ENCODE results near the gene LYRM1. TPM values are rescaled to one million over a fixed set of nuclear protein-coding genes. Genes with fewer than 3 reads are reported as not detected.

Gene LYRM1
- total and polyA plus RNA-seq, 2 of the 4 experiments (the other 2 are of a cell fraction) = 19.0 to 35.0 TPM

DNA sequence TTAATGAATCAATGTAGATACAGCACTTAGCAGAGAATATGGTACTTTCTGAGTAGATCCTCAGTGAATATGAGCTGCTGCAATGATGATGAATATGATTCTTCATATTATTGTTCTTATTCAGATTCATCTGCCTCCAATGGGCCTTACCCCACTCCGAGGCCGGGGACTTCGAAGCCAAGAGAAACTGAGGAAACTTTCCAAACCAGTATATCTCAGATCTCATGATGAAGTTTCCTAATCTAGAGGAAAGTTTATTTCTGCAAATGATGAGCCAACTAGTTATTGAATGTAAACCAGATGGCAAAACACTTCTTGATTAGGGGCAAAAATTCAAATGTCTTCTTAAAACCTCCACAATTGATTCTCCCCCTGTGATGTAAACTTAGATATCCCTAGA is 23.3 kb downstream of the LYRM1 start:
- no peak overlapping the region for H3K14ac ChIP-seq (replicated peaks; ENCODE audit: low read depth, low read length)
- ChIA-PET CTCF (no interaction called here), POLR2A (ENCODE audit: unreplicated experiment) (no interaction called here)
- H2AK9ac ChIP-seq (replicated peaks; ENCODE audit: low read depth, low read length, poor library complexity) = no peak overlapping the region
- dilution Hi-C loops (cut with HindIII; ENCODE audit: low sequenced_read_pairs, unreplicated experiment) (no loop called here), in situ Hi-C loops (cut with MboI; ENCODE audit: low sequenced_read_pairs) (no loop called here), intact Hi-C loops (cut with micrococcal nuclease) (no loop called here)
- no peak overlapping the region for H2AFZ ChIP-seq (replicated peaks; ENCODE audit: low read length, poor library complexity)
- H2AK5ac ChIP-seq (ENCODE audit: low read depth, low read length) = no peak overlapping the region
- peaks cover 7% of the 10 kb centered on the region for H3K36me3 ChIP-seq (ENCODE audit: control insufficient read depth, insufficient read depth, low read length)
- no peak overlapping the region for H2BK15ac ChIP-seq (ENCODE audit: low read depth, low read length)
- no peak overlapping the region for H3K9ac ChIP-seq (ENCODE audit: low read depth, low read length)
- no peaks in the 10 kb centered on the region for H3K27me3 ChIP-seq (ENCODE audit: control insufficient read depth, insufficient read depth, low read length)
- no peaks in the 10 kb centered on the region for H3K9me3 ChIP-seq (ENCODE audit: control insufficient read depth, insufficient read depth, low read length)
- no peak overlapping the region for H2BK120ac ChIP-seq (ENCODE audit: low read depth, low read length)
- H3K56ac ChIP-seq (ENCODE audit: extremely low read depth, insufficient read depth, low read length) = no peak overlapping the region
- H4K91ac ChIP-seq (ENCODE audit: insufficient read depth, low read depth, low read length) = no peak overlapping the region
- DNase-seq (no peak), ATAC-seq (ENCODE audit: low read depth) (no peak)
- no peak overlapping the region for H3K4ac ChIP-seq (ENCODE audit: low read depth, low read length)
- TF ChIP-seq, protein P1, sequence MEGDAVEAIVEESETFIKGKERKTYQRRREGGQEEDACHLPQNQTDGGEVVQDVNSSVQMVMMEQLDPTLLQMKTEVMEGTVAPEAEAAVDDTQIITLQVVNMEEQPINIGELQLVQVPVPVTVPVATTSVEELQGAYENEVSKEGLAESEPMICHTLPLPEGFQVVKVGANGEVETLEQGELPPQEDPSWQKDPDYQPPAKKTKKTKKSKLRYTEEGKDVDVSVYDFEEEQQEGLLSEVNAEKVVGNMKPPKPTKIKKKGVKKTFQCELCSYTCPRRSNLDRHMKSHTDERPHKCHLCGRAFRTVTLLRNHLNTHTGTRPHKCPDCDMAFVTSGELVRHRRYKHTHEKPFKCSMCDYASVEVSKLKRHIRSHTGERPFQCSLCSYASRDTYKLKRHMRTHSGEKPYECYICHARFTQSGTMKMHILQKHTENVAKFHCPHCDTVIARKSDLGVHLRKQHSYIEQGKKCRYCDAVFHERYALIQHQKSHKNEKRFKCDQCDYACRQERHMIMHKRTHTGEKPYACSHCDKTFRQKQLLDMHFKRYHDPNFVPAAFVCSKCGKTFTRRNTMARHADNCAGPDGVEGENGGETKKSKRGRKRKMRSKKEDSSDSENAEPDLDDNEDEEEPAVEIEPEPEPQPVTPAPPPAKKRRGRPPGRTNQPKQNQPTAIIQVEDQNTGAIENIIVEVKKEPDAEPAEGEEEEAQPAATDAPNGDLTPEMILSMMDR (conservative IDR thresholded peaks at IDR 0.05; ENCODE audit: low read depth, low read length) = no peak
- TF ChIP-seq MXI1 (IDR thresholded peaks at IDR 0.05; ENCODE audit: borderline replicate concordance, low read depth, low read length) (no peak), MAZ (IDR thresholded peaks at IDR 0.05; ENCODE audit: borderline replicate concordance, low read depth, low read length) (no peak), BHLHE40 (IDR thresholded peaks at IDR 0.05; ENCODE audit: low read depth, low read length) (no peak), RCOR1 (IDR thresholded peaks at IDR 0.05; ENCODE audit: insufficient replicate concordance, low read length) (no peak), NFE2L2 (IDR thresholded peaks at IDR 0.05; ENCODE audit: low read depth, low read length) (no peak), CHD1 (IDR thresholded peaks at IDR 0.05; ENCODE audit: low read depth, low read length) (no peak), SMC3 (IDR thresholded peaks at IDR 0.05; ENCODE audit: low read depth, low read length) (no peak), MAFK (IDR thresholded peaks at IDR 0.05; ENCODE audit: low read depth, low read length) (no peak), CEBPB (IDR thresholded peaks at IDR 0.05; ENCODE audit: low read depth, low read length) (no peak), FOS (IDR thresholded peaks at IDR 0.05; ENCODE audit: low read depth, low read length) (no peak), POLR2A (IDR thresholded peaks at IDR 0.05; ENCODE audit: low read depth, low read length) (no peak), RAD21 (IDR thresholded peaks at IDR 0.05; ENCODE audit: low read length) (no peak), RFX5 (IDR thresholded peaks at IDR 0.05; ENCODE audit: low read depth, low read length) (no peak)
- TF ChIP-seq, protein P2, sequence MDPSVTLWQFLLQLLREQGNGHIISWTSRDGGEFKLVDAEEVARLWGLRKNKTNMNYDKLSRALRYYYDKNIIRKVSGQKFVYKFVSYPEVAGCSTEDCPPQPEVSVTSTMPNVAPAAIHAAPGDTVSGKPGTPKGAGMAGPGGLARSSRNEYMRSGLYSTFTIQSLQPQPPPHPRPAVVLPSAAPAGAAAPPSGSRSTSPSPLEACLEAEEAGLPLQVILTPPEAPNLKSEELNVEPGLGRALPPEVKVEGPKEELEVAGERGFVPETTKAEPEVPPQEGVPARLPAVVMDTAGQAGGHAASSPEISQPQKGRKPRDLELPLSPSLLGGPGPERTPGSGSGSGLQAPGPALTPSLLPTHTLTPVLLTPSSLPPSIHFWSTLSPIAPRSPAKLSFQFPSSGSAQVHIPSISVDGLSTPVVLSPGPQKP (IDR thresholded peaks at IDR 0.05; ENCODE audit: borderline replicate concordance, low read depth, low read length) = no peak
- TF ChIP-seq, protein P3, sequence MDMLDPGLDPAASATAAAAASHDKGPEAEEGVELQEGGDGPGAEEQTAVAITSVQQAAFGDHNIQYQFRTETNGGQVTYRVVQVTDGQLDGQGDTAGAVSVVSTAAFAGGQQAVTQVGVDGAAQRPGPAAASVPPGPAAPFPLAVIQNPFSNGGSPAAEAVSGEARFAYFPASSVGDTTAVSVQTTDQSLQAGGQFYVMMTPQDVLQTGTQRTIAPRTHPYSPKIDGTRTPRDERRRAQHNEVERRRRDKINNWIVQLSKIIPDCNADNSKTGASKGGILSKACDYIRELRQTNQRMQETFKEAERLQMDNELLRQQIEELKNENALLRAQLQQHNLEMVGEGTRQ (IDR thresholded peaks at IDR 0.05; ENCODE audit: low read depth, low read length) = no peak
- H3K4me1 ChIP-seq (ENCODE audit: control insufficient read depth, insufficient read depth, low read length) = no peaks in the 10 kb centered on the region
- H3K23ac ChIP-seq (ENCODE audit: low read depth, low read length) = no peak overlapping the region
- no peak overlapping the region for H3K18ac ChIP-seq (ENCODE audit: low read depth, low read length)
- H2BK5ac ChIP-seq (ENCODE audit: low read depth, low read length, poor library complexity, severe bottlenecking) = no peak overlapping the region
- H3K27ac ChIP-seq (ENCODE audit: insufficient read depth, low read length) = no peak overlapping the region
- WGBS, 2 experiments (ENCODE audit: extremely low coverage in 2 of 2, insufficient read length in 1 of 2) = no CpG with 5 or more reads among the region's 3 CpGs
- H3K4me3 ChIP-seq (ENCODE audit: insufficient read depth, low read depth, low read length) = no peak overlapping the region
- no peaks in the 10 kb centered on the region for H4K20me1 ChIP-seq (ENCODE audit: insufficient read depth, low read length)
- H3K79me1 ChIP-seq (ENCODE audit: low read depth in 1 of 2, low read length in 2 of 2) = no peaks in the 10 kb centered on the region
- no peak overlapping the region for H3K4me2 ChIP-seq (ENCODE audit: low read depth, low read length)
- H4K8ac ChIP-seq (ENCODE audit: low read depth in 2 of 2, low read length in 2 of 2) = no peak overlapping the region
- H2BK20ac ChIP-seq (ENCODE audit: low read depth, low read length) = no peak overlapping the region
- H3K9me1 ChIP-seq (ENCODE audit: insufficient read depth, low read length) = peaks cover 3% of the 10 kb centered on the region; the same call in 1 of the 2 replicates
- BruUV-seq (replicated peaks) = no TSS peak
- H4K5ac ChIP-seq (ENCODE audit: low read depth, low read length) = no peak overlapping the region

All from IMR-90 (cell line).